Measurements from ENCODE around the gene SLC22A23. TPM values are rescaled to one million over a fixed set of nuclear protein-coding genes. Genes with fewer than 3 reads are reported as not detected.
"Not testable (repeated sequence)": the region's sequence is repeated elsewhere in the genome, so short reads cannot be mapped to it uniquely, and the experiment has no call there.

The SLC22A23 gene
- total RNA-seq, 1 experiment from 2014 or later: 5.7 TPM

DNA sequence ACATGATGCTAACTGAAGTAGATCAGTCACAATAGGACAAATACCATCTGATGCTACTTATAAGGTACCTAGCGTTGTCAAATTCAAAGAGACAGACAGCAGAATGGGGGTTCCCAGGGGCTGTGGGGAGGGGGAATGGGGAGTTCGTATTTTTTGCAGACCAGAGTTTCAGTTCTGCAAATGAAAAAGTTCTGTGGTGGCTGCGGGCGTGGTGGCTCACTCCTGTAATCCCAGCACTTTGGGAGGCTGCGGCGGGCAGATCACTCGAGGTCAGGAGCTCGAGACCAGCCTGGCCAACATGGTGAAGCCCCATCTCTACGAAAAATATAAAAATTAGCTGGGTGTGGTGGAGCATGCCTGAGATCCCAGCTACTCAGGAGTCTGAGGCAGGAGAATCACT, 68.1 kb downstream of the SLC22A23 start:
- peaks cover 22% of the 10 kb centered on the region for H3K4me1 ChIP-seq (ENCODE audit: insufficient read depth, low read length)
- no peak overlapping the region for H3K9ac ChIP-seq (ENCODE audit: low read length)
- POLR2A ChIA-PET (ENCODE audit: unreplicated experiment): no interaction called here
- no peaks in the 10 kb centered on the region for H4K20me1 ChIP-seq (ENCODE audit: low read length)
- no peaks in the 10 kb centered on the region for H3K9me3 ChIP-seq (ENCODE audit: low read length)
- DNase-seq (no peak), ATAC-seq (no peak)
- no peak overlapping the region for H3K4me3 ChIP-seq (ENCODE audit: low read length)
- H3K27ac ChIP-seq (ENCODE audit: low read length): no peak overlapping the region
- CTCF ChIA-PET: no interaction called here
- TF ChIP-seq CTCF (conservative IDR thresholded peaks at IDR 0.05; ENCODE audit: low read depth, low read length) (no peak), EZH2phosphoT487 (IDR thresholded peaks at IDR 0.05; ENCODE audit: borderline replicate concordance, low read length) (no peak), EZH2 (IDR thresholded peaks at IDR 0.05; ENCODE audit: low read length, unreplicated experiment) (no peak)
- H3K79me2 ChIP-seq (ENCODE audit: low read length): no peaks in the 10 kb centered on the region
- BruUV-seq (replicated peaks): no TSS peak
- no peak overlapping the region for H3K4me2 ChIP-seq (ENCODE audit: low read length)
- H2AFZ ChIP-seq (ENCODE audit: low read length): no peak overlapping the region
- intact Hi-C loops (cut with micrococcal nuclease): no loop called here
- no peaks in the 10 kb centered on the region for H3K27me3 ChIP-seq (ENCODE audit: low read length)
- no peaks in the 10 kb centered on the region for H3K36me3 ChIP-seq (ENCODE audit: low read depth, low read length)
- H3K9me2 ChIP-seq (replicated peaks; ENCODE audit: low read length): no peaks in the 10 kb centered on the region
- no peaks in the 10 kb centered on the region for H3F3A ChIP-seq (ENCODE audit: low read length, unreplicated experiment)

- DNase-seq (no peak), ATAC-seq (no peak)
- no peaks in the 10 kb centered on the region for H3K36me3 ChIP-seq (ENCODE audit: low read depth, low read length)
- intact Hi-C loops (cut with micrococcal nuclease): no loop called here
- H3K4me1 ChIP-seq (ENCODE audit: insufficient read depth, low read length): peaks cover 45% of the 10 kb centered on the region
- ChIA-PET POLR2A (ENCODE audit: unreplicated experiment) (no interaction called here), CTCF (no interaction called here)
- no peak overlapping the region for H3K4me2 ChIP-seq (ENCODE audit: low read length)
- H3K9ac ChIP-seq (ENCODE audit: low read length): no peak overlapping the region
- H3K4me3 ChIP-seq (ENCODE audit: low read length): no peak overlapping the region
- H3K9me2 ChIP-seq (replicated peaks; ENCODE audit: low read length): no peaks in the 10 kb centered on the region
- no peaks in the 10 kb centered on the region for H3K27me3 ChIP-seq (ENCODE audit: low read length)
- H3K79me2 ChIP-seq (ENCODE audit: low read length): no peaks in the 10 kb centered on the region
- TF ChIP-seq EZH2phosphoT487 (IDR thresholded peaks at IDR 0.05; ENCODE audit: borderline replicate concordance, low read length) (no peak), EZH2 (IDR thresholded peaks at IDR 0.05; ENCODE audit: low read length, unreplicated experiment) (no peak)
- H3F3A ChIP-seq (ENCODE audit: low read length, unreplicated experiment): no peaks in the 10 kb centered on the region
- no peak overlapping the region for H2AFZ ChIP-seq (ENCODE audit: low read length)
- no peaks in the 10 kb centered on the region for H4K20me1 ChIP-seq (ENCODE audit: low read length)
- BruUV-seq (replicated peaks): no TSS peak
- H3K27ac ChIP-seq (ENCODE audit: low read length): no peak overlapping the region
- H3K9me3 ChIP-seq (ENCODE audit: low read length): no peaks in the 10 kb centered on the region
These were observed 70.4 kb downstream of the SLC22A23 start for GRCh38 chr6:3386374-3386857.

DNA sequence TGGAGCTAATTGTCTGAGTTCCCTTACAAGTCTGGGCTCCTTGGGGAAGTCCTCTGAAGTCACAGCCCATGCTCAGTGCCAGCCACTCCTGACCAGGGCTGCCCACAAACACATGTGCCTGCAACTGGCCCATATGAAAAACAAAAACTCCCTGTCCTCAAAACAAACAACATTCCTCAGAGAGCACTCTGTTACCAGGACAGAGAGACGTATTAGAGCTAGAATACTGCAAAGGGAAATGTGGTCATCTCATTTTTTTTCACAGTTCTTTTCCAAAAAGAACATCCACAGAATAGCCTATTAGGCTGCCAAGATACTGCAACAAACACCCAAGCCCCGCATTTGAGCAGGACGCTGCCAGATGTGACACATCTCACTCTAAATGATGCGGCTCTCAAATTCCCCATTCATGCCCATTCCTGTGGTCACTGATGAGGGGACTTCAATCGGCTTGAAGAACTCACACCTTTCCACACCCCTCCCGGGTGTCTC, 71.1 kb downstream of the SLC22A23 start:
- Histone ChIP-seq H3K27ac (ENCODE audit: low read length) (no peak overlapping the region), H4K20me1 (ENCODE audit: low read length) (no peaks in the 10 kb centered on the region), H3K4me2 (ENCODE audit: low read length) (no peak overlapping the region), H3K9ac (ENCODE audit: low read length) (no peak overlapping the region), H3K27me3 (ENCODE audit: low read length) (no peaks in the 10 kb centered on the region), H3K36me3 (ENCODE audit: low read depth, low read length) (no peaks in the 10 kb centered on the region), H3K9me2 (replicated peaks; ENCODE audit: low read length) (no peaks in the 10 kb centered on the region), H3K4me3 (ENCODE audit: low read length) (no peak overlapping the region), H3K9me3 (ENCODE audit: low read length) (no peaks in the 10 kb centered on the region), H2AFZ (ENCODE audit: low read length) (no peak overlapping the region), H3K4me1 (ENCODE audit: insufficient read depth, low read length) (peaks cover 45% of the 10 kb centered on the region), H3K79me2 (ENCODE audit: low read length) (no peaks in the 10 kb centered on the region), H3F3A (ENCODE audit: low read length, unreplicated experiment) (no peaks in the 10 kb centered on the region)
- POLR2A ChIA-PET (ENCODE audit: unreplicated experiment): no interaction called here
- ATAC-seq (no peak), DNase-seq (no peak)
- CTCF ChIA-PET: no interaction called here
- intact Hi-C loops (cut with micrococcal nuclease): no loop called here
- BruUV-seq (replicated peaks): no TSS peak
- no peak for TF ChIP-seq CTCF (conservative IDR thresholded peaks at IDR 0.05; ENCODE audit: low read depth, low read length)
- no peak for TF ChIP-seq EZH2phosphoT487 (IDR thresholded peaks at IDR 0.05; ENCODE audit: borderline replicate concordance, low read length)
- no peak for TF ChIP-seq EZH2 (IDR thresholded peaks at IDR 0.05; ENCODE audit: low read length, unreplicated experiment)

GRCh38 chr6:3385181-3385580, 71.7 kb downstream of the SLC22A23 start:
- H4K20me1 ChIP-seq (ENCODE audit: low read length); H3K27ac ChIP-seq (ENCODE audit: low read length); H3K36me3 ChIP-seq (ENCODE audit: low read depth, low read length); H2AFZ ChIP-seq (ENCODE audit: low read length); intact Hi-C loops (cut with micrococcal nuclease); H3K27me3 ChIP-seq (ENCODE audit: low read length); ATAC-seq; POLR2A ChIA-PET (ENCODE audit: unreplicated experiment); H3F3A ChIP-seq (ENCODE audit: low read length, unreplicated experiment); H3K4me3 ChIP-seq (ENCODE audit: low read length); H3K79me2 ChIP-seq (ENCODE audit: low read length); H3K9ac ChIP-seq (ENCODE audit: low read length); BruUV-seq (replicated peaks); CTCF ChIA-PET; H3K9me3 ChIP-seq (ENCODE audit: low read length); DNase-seq; H3K9me2 ChIP-seq (replicated peaks; ENCODE audit: low read length); H3K4me2 ChIP-seq (ENCODE audit: low read length): not testable (repeated sequence)
- H3K4me1 ChIP-seq (ENCODE audit: insufficient read depth, low read length): peaks cover 45% of the 10 kb centered on the region

Data from PC-3 (cell line).